ENCODE data around the gene PTPRA. TPM values are rescaled to one million over a fixed set of nuclear protein-coding genes. Genes with fewer than 3 reads are reported as not detected.

Gene PTPRA
- total and polyA plus RNA-seq, 10 of the 15 experiments (the other 5 are each of a cell fraction or from before 2014, with no cell fraction given): 3.9 to 62.1 (median 34.6) TPM

DNA sequence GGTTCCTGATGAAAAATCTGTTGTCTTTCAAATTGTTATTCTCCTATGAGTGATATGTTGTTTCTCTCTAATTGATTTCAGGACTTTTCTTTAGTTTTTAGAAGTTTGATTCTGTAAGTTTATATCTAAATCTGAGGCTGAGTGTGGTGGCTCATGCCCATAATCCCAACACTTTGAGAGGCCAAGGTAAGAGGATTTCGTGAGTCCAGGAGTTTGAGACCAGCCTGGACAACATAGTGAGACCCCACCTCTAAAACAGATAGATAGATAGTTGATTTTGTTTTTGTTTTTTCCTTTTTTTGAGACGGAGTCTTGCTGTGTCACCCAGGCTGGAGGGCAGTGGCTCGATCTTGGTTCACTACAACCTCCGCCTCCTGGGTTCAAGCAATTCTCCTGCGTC lies 64.6 kb downstream of the PTPRA start:
- in situ Hi-C loops (cut with MboI) (no loop called here), intact Hi-C loops (cut with micrococcal nuclease; ENCODE audit: unreplicated experiment) (no loop called here)
- Histone ChIP-seq H3K27me3 (replicated peaks in 1 of 2; ENCODE audit: control insufficient read depth in 2 of 2, insufficient read depth in 2 of 2, low read length in 1 of 2) (no peaks in the 10 kb centered on the region), H3K4me3 (no peak overlapping the region), H4K20me1 (ENCODE audit: control insufficient read depth, insufficient read depth) (no peaks in the 10 kb centered on the region), H3K79me2 (ENCODE audit: control insufficient read depth, insufficient read depth, low read length) (peaks cover 3% of the 10 kb centered on the region; the same call in 1 of the 2 replicates), H3K4me1 (ENCODE audit: control insufficient read depth, insufficient read depth, low read length) (no peaks in the 10 kb centered on the region; the same call in 1 of the 2 replicates), H3K9me3 (replicated peaks; ENCODE audit: control insufficient read depth, insufficient read depth, low read length) (no peaks in the 10 kb centered on the region), H3K9ac (ENCODE audit: control insufficient read depth, insufficient read depth, low read length) (no peak overlapping the region), H2AFZ (ENCODE audit: control insufficient read depth, low read depth, low read length) (no peak overlapping the region), H3K36me3 (ENCODE audit: control insufficient read depth in 2 of 2, insufficient read depth in 2 of 2, low read length in 1 of 2) (peaks cover 0 to 4% of the 10 kb centered on the region in 2 experiments; a peak in 2 of 4 replicates), H3K27ac (ENCODE audit: control insufficient read depth, insufficient read depth) (no peak overlapping the region), H3K4me2 (ENCODE audit: control insufficient read depth, insufficient read depth) (no peak overlapping the region)
- no peak for FAIRE-seq
- WGBS (ENCODE audit: insufficient coverage, insufficient replicate concordance, low lambda C conversion rate, missing lambda C conversion rate): 83% methylated on average over 4 of the region's 5 CpGs
- ChIA-PET CTCF (no interaction called here), SMC1A (ENCODE audit: uncharacterized antibody, unreplicated experiment) (no interaction called here), POLR2A (interaction anchor here (0.6 kb wide), 1 partner anchor 15 kb away, joined by 3 read pairs; no protein-coding TSS in a partner anchor), RAD21 (ENCODE audit: unreplicated experiment) (no interaction called here)
- ATAC-seq: no peak
- TF ChIP-seq ZNF24 (IDR thresholded peaks at IDR 0.05): no peak
- TF ChIP-seq, protein P1, sequence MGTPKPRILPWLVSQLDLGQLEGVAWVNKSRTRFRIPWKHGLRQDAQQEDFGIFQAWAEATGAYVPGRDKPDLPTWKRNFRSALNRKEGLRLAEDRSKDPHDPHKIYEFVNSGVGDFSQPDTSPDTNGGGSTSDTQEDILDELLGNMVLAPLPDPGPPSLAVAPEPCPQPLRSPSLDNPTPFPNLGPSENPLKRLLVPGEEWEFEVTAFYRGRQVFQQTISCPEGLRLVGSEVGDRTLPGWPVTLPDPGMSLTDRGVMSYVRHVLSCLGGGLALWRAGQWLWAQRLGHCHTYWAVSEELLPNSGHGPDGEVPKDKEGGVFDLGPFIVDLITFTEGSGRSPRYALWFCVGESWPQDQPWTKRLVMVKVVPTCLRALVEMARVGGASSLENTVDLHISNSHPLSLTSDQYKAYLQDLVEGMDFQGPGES (IDR thresholded peaks at IDR 0.05): no peak
- no peak for TF ChIP-seq POLR2AphosphoS2 (IDR thresholded peaks at IDR 0.05; ENCODE audit: low read depth, low read length)
- TF ChIP-seq IRF4 (IDR thresholded peaks at IDR 0.05; ENCODE audit: low read depth, low read length): no peak
- no peak for TF ChIP-seq STAT1 (conservative IDR thresholded peaks at IDR 0.05)
- TF ChIP-seq, protein P2, sequence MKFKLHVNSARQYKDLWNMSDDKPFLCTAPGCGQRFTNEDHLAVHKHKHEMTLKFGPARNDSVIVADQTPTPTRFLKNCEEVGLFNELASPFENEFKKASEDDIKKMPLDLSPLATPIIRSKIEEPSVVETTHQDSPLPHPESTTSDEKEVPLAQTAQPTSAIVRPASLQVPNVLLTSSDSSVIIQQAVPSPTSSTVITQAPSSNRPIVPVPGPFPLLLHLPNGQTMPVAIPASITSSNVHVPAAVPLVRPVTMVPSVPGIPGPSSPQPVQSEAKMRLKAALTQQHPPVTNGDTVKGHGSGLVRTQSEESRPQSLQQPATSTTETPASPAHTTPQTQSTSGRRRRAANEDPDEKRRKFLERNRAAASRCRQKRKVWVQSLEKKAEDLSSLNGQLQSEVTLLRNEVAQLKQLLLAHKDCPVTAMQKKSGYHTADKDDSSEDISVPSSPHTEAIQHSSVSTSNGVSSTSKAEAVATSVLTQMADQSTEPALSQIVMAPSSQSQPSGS (IDR thresholded peaks at IDR 0.05; ENCODE audit: low read length): no peak
- TF ChIP-seq KLF5 (IDR thresholded peaks at IDR 0.05; ENCODE audit: partially characterized antibody): no peak
- TF ChIP-seq POLR2AphosphoS5 (IDR thresholded peaks at IDR 0.05; ENCODE audit: low read length): no peak
- no peak for TF ChIP-seq CUX1 (IDR thresholded peaks at IDR 0.05; ENCODE audit: insufficient replicate concordance, low read depth, low read length)
- TF ChIP-seq, protein P3, sequence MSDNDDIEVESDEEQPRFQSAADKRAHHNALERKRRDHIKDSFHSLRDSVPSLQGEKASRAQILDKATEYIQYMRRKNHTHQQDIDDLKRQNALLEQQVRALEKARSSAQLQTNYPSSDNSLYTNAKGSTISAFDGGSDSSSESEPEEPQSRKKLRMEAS (IDR thresholded peaks at IDR 0.05; ENCODE audit: low read depth, low read length): no peak
- no TSS peak for BruUV-seq (replicated peaks)
- DNase-seq (ENCODE audit: low read depth, low spot score): no peak
